Stimulated activated CD4-positive, alpha-beta T cell treated with anti-CD3 and anti-CD28 coated beads, Interleukin-4, amount 100 ng/mL, for 1 hour (primary cell): ENCODE data around the gene NLGN3.

Experiments
- DNase-seq: peaks from one replicate; pipeline ENCODE4 v3.0.0-alpha.2; 2020

NLGN3 gene

GRCh38 chrX:71118985-71119535 is 25.6 kb upstream of the NLGN3 start:
- no peak for DNase-seq

- DNase-seq: no peak
Measured at GRCh38 chrX:71128166-71128833, 16.3 kb upstream of the NLGN3 start.

- DNase-seq: peak; percentile 74
Measured at GRCh38 chrX:71128915-71129765, 15.5 kb upstream of the NLGN3 start.

- DNase-seq: no peak
Measured at GRCh38 chrX:71131510-71131909, 13.1 kb upstream of the NLGN3 start.

GRCh38 chrX:71140440-71140839 is 4.2 kb upstream of the NLGN3 start:
- no peak for DNase-seq

GRCh38 chrX:71143508-71143907 is 1.1 kb upstream of the NLGN3 start:
- no peak for DNase-seq

GRCh38 chrX:71147496-71148277 is 3.0 kb downstream of the NLGN3 start:
- no peak for DNase-seq

- DNase-seq: no peak
Measured at GRCh38 chrX:71148278-71148663, 3.6 kb downstream of the NLGN3 start.

GRCh38 chrX:71151366-71151765 is 6.7 kb downstream of the NLGN3 start:
- DNase-seq: no peak

- no peak for DNase-seq
Measured at GRCh38 chrX:71154196-71154595, 9.6 kb downstream of the NLGN3 start.

GRCh38 chrX:71154641-71155040 is 10.0 kb downstream of the NLGN3 start:
- DNase-seq: no peak

- DNase-seq: no peak
Measured at GRCh38 chrX:71158603-71159002, 14.0 kb downstream of the NLGN3 start.

GRCh38 chrX:71159335-71159734 is 14.7 kb downstream of the NLGN3 start:
- no peak for DNase-seq

GRCh38 chrX:71160475-71160874 is 15.8 kb downstream of the NLGN3 start:
- no peak for DNase-seq

- DNase-seq: no peak
Measured at GRCh38 chrX:71162981-71163380, 18.3 kb downstream of the NLGN3 start.

GRCh38 chrX:71164071-71164470 is 19.4 kb downstream of the NLGN3 start:
- DNase-seq: no peak

GRCh38 chrX:71166461-71166860 is 21.8 kb downstream of the NLGN3 start:
- no peak for DNase-seq

GRCh38 chrX:71167031-71167781 is 22.6 kb downstream of the NLGN3 start:
- no peak for DNase-seq

- DNase-seq: no peak
Measured at GRCh38 chrX:71168134-71168533, 23.5 kb downstream of the NLGN3 start.

- DNase-seq: no peak
Measured at GRCh38 chrX:71169586-71169985, 24.9 kb downstream of the NLGN3 start.

GRCh38 chrX:71170660-71171059 is 26.0 kb downstream of the NLGN3 start:
- DNase-seq: no peak

GRCh38 chrX:71171110-71171801 is 26.6 kb downstream of the NLGN3 start:
- no peak for DNase-seq
